Measurements from ENCODE around the gene PLCB1. TPM values are rescaled to one million over a fixed set of nuclear protein-coding genes. Genes with fewer than 3 reads are reported as not detected.

The PLCB1 gene
- total and polyA plus RNA-seq, 2 of the 4 experiments (the other 2 are of a cell fraction): 5.6 to 16.1 TPM

DNA sequence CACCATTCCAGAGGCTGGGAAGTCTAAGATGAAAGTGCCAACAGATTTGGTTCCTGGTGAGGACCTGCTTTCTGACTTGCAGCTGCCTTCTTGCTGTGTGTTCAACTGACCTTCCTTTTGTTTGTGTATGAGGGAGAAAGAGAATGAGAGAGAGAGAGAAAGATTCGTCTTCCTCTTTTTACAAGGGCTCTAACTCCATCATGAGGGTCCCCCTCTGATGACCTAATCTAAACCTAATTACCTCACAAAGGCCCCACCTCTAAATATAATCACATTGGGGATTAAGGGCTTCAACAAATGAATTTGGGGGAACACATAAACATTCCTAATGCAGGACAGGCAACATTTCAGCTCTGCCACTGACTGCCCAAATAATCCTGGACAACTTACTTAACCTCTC, 130.7 kb downstream of the PLCB1 start:
- H3K4me3 ChIP-seq (ENCODE audit: insufficient read depth, low read depth, low read length): no peak overlapping the region
- H3K23ac ChIP-seq (ENCODE audit: low read depth, low read length): no peak overlapping the region
- POLR2A ChIA-PET (ENCODE audit: unreplicated experiment): no interaction called here
- in situ Hi-C loops (cut with MboI; ENCODE audit: low sequenced_read_pairs): no loop called here
- no peak overlapping the region for H3K4me2 ChIP-seq (ENCODE audit: low read depth, low read length)
- no peak overlapping the region for H3K56ac ChIP-seq (ENCODE audit: extremely low read depth, insufficient read depth, low read length)
- H3K36me3 ChIP-seq (ENCODE audit: control insufficient read depth, insufficient read depth, low read length): no peaks in the 10 kb centered on the region
- BruUV-seq (replicated peaks): no TSS peak
- no peak overlapping the region for H4K5ac ChIP-seq (ENCODE audit: low read depth, low read length)
- DNase-seq: no peak
- intact Hi-C loops (cut with micrococcal nuclease): no loop called here
- H2BK5ac ChIP-seq (ENCODE audit: low read depth, low read length, poor library complexity, severe bottlenecking): no peak overlapping the region
- dilution Hi-C loops (cut with HindIII; ENCODE audit: low sequenced_read_pairs, unreplicated experiment): no loop called here
- H3K27ac ChIP-seq (ENCODE audit: insufficient read depth, low read length): no peak overlapping the region
- H3K14ac ChIP-seq (replicated peaks; ENCODE audit: low read depth, low read length): no peak overlapping the region
- no peak overlapping the region for H4K8ac ChIP-seq (ENCODE audit: low read depth in 2 of 2, low read length in 2 of 2)
- H3K9ac ChIP-seq (ENCODE audit: low read depth, low read length): no peak overlapping the region
- ATAC-seq (ENCODE audit: low read depth): no peak
- H2BK15ac ChIP-seq (ENCODE audit: low read depth, low read length): no peak overlapping the region
- H3K18ac ChIP-seq (ENCODE audit: low read depth, low read length): no peak overlapping the region
- no CpG with 5 or more reads among the region's 1 CpG for WGBS, 2 experiments (ENCODE audit: extremely low coverage in 2 of 2, insufficient read length in 1 of 2)
- no peaks in the 10 kb centered on the region for H3K27me3 ChIP-seq (ENCODE audit: control insufficient read depth, insufficient read depth, low read length)
- H2AK5ac ChIP-seq (ENCODE audit: low read depth, low read length): no peak overlapping the region
- no peaks in the 10 kb centered on the region for H3K4me1 ChIP-seq (ENCODE audit: control insufficient read depth, insufficient read depth, low read length)
- H2BK20ac ChIP-seq (ENCODE audit: low read depth, low read length): no peak overlapping the region
- peaks cover 0 to 6% of the 10 kb centered on the region in 2 experiments; a peak in 2 of 4 replicates for H3K79me1 ChIP-seq (ENCODE audit: low read depth in 1 of 2, low read length in 2 of 2)
- no peaks in the 10 kb centered on the region for H4K20me1 ChIP-seq (ENCODE audit: insufficient read depth, low read length)
- H3K9me1 ChIP-seq (ENCODE audit: insufficient read depth, low read length): peaks cover 2% of the 10 kb centered on the region; the same call in 1 of the 2 replicates
- no peak overlapping the region for H2AK9ac ChIP-seq (replicated peaks; ENCODE audit: low read depth, low read length, poor library complexity)
- H4K91ac ChIP-seq (ENCODE audit: insufficient read depth, low read depth, low read length): no peak overlapping the region
- TF ChIP-seq FOS (IDR thresholded peaks at IDR 0.05; ENCODE audit: low read depth, low read length) (no peak), NFE2L2 (IDR thresholded peaks at IDR 0.05; ENCODE audit: low read depth, low read length) (no peak), MAFK (IDR thresholded peaks at IDR 0.05; ENCODE audit: low read depth, low read length) (no peak), CHD1 (IDR thresholded peaks at IDR 0.05; ENCODE audit: low read depth, low read length) (no peak)
- TF ChIP-seq, protein P1, sequence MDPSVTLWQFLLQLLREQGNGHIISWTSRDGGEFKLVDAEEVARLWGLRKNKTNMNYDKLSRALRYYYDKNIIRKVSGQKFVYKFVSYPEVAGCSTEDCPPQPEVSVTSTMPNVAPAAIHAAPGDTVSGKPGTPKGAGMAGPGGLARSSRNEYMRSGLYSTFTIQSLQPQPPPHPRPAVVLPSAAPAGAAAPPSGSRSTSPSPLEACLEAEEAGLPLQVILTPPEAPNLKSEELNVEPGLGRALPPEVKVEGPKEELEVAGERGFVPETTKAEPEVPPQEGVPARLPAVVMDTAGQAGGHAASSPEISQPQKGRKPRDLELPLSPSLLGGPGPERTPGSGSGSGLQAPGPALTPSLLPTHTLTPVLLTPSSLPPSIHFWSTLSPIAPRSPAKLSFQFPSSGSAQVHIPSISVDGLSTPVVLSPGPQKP (IDR thresholded peaks at IDR 0.05; ENCODE audit: borderline replicate concordance, low read depth, low read length): no peak
- H2BK120ac ChIP-seq (ENCODE audit: low read depth, low read length): no peak overlapping the region
- no peak overlapping the region for H2AFZ ChIP-seq (replicated peaks; ENCODE audit: low read length, poor library complexity)
- CTCF ChIA-PET: no interaction called here
- no peak overlapping the region for H3K4ac ChIP-seq (ENCODE audit: low read depth, low read length)
- H3K9me3 ChIP-seq (ENCODE audit: control insufficient read depth, insufficient read depth, low read length): no peaks in the 10 kb centered on the region
